B cell (primary cell): ENCODE data around the gene SEC24B. TPM values are rescaled to one million over a fixed set of nuclear protein-coding genes. Genes with fewer than 3 reads are reported as not detected.

Experiments
- ATAC-seq: fragments of 200-7000 bp; cut with Tn5 transposase; one replicate; pipeline ENCODE4 v1.10.0; 2021; ENCODE audit warnings: low read depth, mild to moderate bottlenecking, moderate number of reproducible peaks, moderate library complexity
- CTCF ChIA-PET: fragments of 350-600 bp; sonication (Branson Sonifier 250); formaldehyde crosslinking; loops from one replicate; lab custom pipeline; 2021; ENCODE audit warnings: antibody characterized with exemption, inconsistent platforms; lab: Charles Lee
- POLR2A ChIA-PET: fragments of 350-600 bp; sonication (Branson Sonifier 250); formaldehyde crosslinking; loops from one replicate; lab custom pipeline; 2021; ENCODE audit warnings: antibody characterized with exemption; lab: Charles Lee
- DNase-seq: peaks from one replicate; pipeline ENCODE4 v3.0.0; 2013
- H2AFZ ChIP-seq: 2 replicates; pipeline ENCODE4 v1.6.1; 2012; ENCODE audit warnings: mild to moderate bottlenecking, low read depth, low read length; ENCODE audit not compliant: insufficient read depth, poor library complexity, severe bottlenecking
- H3K27ac ChIP-seq, 2 donors: 1 replicate in 1 of 2; 2 replicates in 1 of 2; pipeline ENCODE4 v1.5.1; 2012 to 2013; ENCODE audit warnings: low read length in 2 of 2, mild to moderate bottlenecking in 2 of 2, moderate library complexity in 1 of 2
- H3K27me3 ChIP-seq, 4 experiments: fragments of 200-600 bp in 1 of 4; sonication (generic) in 1 of 4; replicated peaks in 1 of 4; 1 replicate in 2 of 4; 2 replicates in 2 of 4; pipeline versions ENCODE4 v1.6.1 to v1.7.0; 2013 to 2016; ENCODE audit warnings: low read length in 3 of 4, mild to moderate bottlenecking in 2 of 4, mixed read lengths in 1 of 4, moderate library complexity in 1 of 4; ENCODE audit not compliant: insufficient read depth in 4 of 4, control insufficient read depth in 3 of 4; ENCODE audit errors: control extremely low read depth in 1 of 4
- H3K36me3 ChIP-seq, 2 experiments: replicated peaks in 1 of 2; 1 replicate in 1 of 2; 2 replicates in 1 of 2; pipeline versions ENCODE4 v1.6.1 to v1.7.1; 2013; ENCODE audit warnings: low read length in 1 of 2; ENCODE audit not compliant: insufficient read depth in 2 of 2, control insufficient read depth in 1 of 2; ENCODE audit errors: control extremely low read depth in 1 of 2, extremely low read depth in 1 of 2
- H3K4me1 ChIP-seq, 2 donors: fragments of 200-600 bp in 1 of 2; sonication (generic) in 1 of 2; 1 replicate in 1 of 2; 2 replicates in 1 of 2; pipeline versions ENCODE4 v1.5.1 to v1.6.1; 2013 to 2017; ENCODE audit warnings: low read length in 2 of 2; ENCODE audit not compliant: control insufficient read depth in 2 of 2, insufficient read depth in 2 of 2
- H3K4me2 ChIP-seq: replicated peaks from 2 replicates; pipeline ENCODE3; 2012; ENCODE audit warnings: mild to moderate bottlenecking, low read depth, low read length; ENCODE audit not compliant: poor library complexity, severe bottlenecking
- H3K4me3 ChIP-seq, 5 experiments: fragments of 200-600 bp in 1 of 5; sonication (generic) in 1 of 5; 1 replicate in 3 of 5; 2 replicates in 2 of 5; pipeline versions ENCODE4 v1.5.1 to v1.7.0; 2011 to 2016; ENCODE audit warnings: low read length in 4 of 5, mild to moderate bottlenecking in 4 of 5, low read depth in 2 of 5, control low read depth in 1 of 5, moderate library complexity in 1 of 5; ENCODE audit not compliant: insufficient read depth in 1 of 5; ENCODE audit errors: control extremely low read depth in 1 of 5, extremely low read depth in 1 of 5
- H3K79me2 ChIP-seq: fragments of 200-600 bp; sonication (generic); one replicate; pipeline ENCODE4 v1.6.0; 2016; ENCODE audit warnings: low read length; ENCODE audit not compliant: control insufficient read depth, insufficient read depth
- H3K9ac ChIP-seq: fragments of 200-600 bp; sonication (generic); 2 replicates; pipeline ENCODE4 v1.6.1; 2017; ENCODE audit warnings: mild to moderate bottlenecking, low read length, moderate library complexity
- H3K9me3 ChIP-seq, 3 donors: one replicate each; pipeline versions ENCODE4 v1.6.1 to v1.7.1; 2013; ENCODE audit warnings: low read length in 2 of 3; ENCODE audit not compliant: control insufficient read depth in 2 of 3, insufficient read depth in 1 of 3; ENCODE audit errors: control extremely low read depth in 1 of 3
- H4K20me1 ChIP-seq: 2 replicates; pipeline ENCODE4 v1.6.0; 2012; ENCODE audit warnings: mild to moderate bottlenecking, low read length; ENCODE audit not compliant: insufficient read depth, control insufficient read depth, poor library complexity, severe bottlenecking
- H3K27ac Mint-ChIP-seq: one replicate; pipeline ENCODE4 v1.8.0; 2021; ENCODE audit warnings: mixed read lengths
- H3K27me3 Mint-ChIP-seq: one replicate; pipeline ENCODE4 v1.8.0; 2021; ENCODE audit warnings: mixed read lengths
- H3K4me1 Mint-ChIP-seq: one replicate; pipeline ENCODE4 v1.8.0; 2021; ENCODE audit warnings: mixed read lengths
- H3K4me3 Mint-ChIP-seq: one replicate; pipeline ENCODE4 v1.8.0; 2021; ENCODE audit warnings: mixed read lengths
- H3K9me3 Mint-ChIP-seq: one replicate; pipeline ENCODE4 v1.8.0; 2022; ENCODE audit warnings: mixed read lengths; ENCODE audit not compliant: insufficient read depth
- EZH2 ChIP-seq: IDR thresholded peaks from 2 replicates; pipeline ENCODE4 v1.6.1; 2012; ENCODE audit warnings: borderline replicate concordance, low read depth, mild to moderate bottlenecking, moderate library complexity, low read length; ENCODE audit not compliant: insufficient read depth, poor library complexity, severe bottlenecking
- WGBS: methylation state at CpG from one replicate; pipeline ENCODE4 v1.1.5; 2013; ENCODE audit warnings: missing lambda C conversion rate; ENCODE audit not compliant: insufficient coverage; 5-methylcytosine and 5-hydroxymethylcytosine counted together
- intact Hi-C: fragments of 100-400 bp; cut with micrococcal nuclease; formaldehyde crosslinking; loops from one replicate; pipeline ENCODE4 v1.10.0; 2022
- polyA plus RNA-seq: library from polyadenylated mRNA; depleted of rRNA; stranded (reverse); fragments of >200 nt; gene quantifications from 2 replicates; pipeline ENCODE4 v1.2.3, GENCODE V29; 2012
- total RNA-seq, 2 donors: library from RNA; stranded (reverse); fragments of 120-200 nt in 1 of 2; gene quantifications; 1 replicate in 1 of 2; 2 replicates in 1 of 2; pipeline versions ENCODE4 v1.2.3 to v1.2.4, GENCODE V29; 2013 to 2022
- TF ChIP-seq, protein P1 (sequence below): fragments of 200-600 bp; IDR thresholded peaks from one replicate; pipeline ENCODE4 v1.8.0; 2022; ENCODE audit warnings: antibody characterized with exemption, mild to moderate bottlenecking

SEC24B gene
- total and polyA plus RNA-seq, 2 donors (not counting 1 experiment from before 2014, with no cell fraction given) = 22.6 to 46.4 TPM

DNA sequence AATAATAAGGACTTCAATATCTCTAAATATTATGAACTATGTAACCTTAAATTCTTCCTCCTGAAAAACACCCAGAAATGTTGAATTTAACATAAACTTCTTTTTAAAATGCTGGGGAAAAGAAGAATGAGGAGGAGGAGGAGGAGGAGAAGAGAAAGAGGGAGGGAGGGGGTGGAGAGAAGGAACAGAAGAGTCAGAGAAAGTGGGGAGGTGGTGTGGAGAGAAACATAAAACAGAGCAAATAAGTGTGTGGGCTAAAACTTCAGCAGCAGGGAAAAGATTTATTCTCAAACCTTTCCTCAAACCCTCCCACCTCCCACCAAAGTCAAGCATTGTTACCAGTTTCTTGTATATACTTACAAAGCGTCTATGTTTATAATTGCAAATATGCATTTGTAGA, 34.7 kb upstream of the SEC24B start:
- H3K27ac ChIP-seq = no peak overlapping the region
- no peak overlapping the region for H2AFZ ChIP-seq
- H3K9me3 ChIP-seq = no peaks in the 10 kb centered on the region
- Mint-ChIP-seq H3K4me1 (peaks cover 2% of the 10 kb centered on the region), H3K4me3 (no peak overlapping the region), H3K27ac (no peak overlapping the region), H3K9me3 (no peaks in the 10 kb centered on the region), H3K27me3 (peaks cover 14% of the 10 kb centered on the region)
- no peaks in the 10 kb centered on the region for H3K36me3 ChIP-seq
- no peak for ATAC-seq
- no peak overlapping the region for H3K9ac ChIP-seq
- peaks cover 0 to 9% (median 0%) of the 10 kb centered on the region in 4 experiments for H3K27me3 ChIP-seq
- no CpG with 5 or more reads among the region's 1 CpG for WGBS
- no peak for DNase-seq
- H3K4me2 ChIP-seq = no peak overlapping the region
- H3K79me2 ChIP-seq = no peaks in the 10 kb centered on the region
- CTCF ChIA-PET = interaction anchor here (0.7 kb wide), 1 partner anchor 1707 kb away, joined by 3 read pairs; no protein-coding TSS in a partner anchor
- intact Hi-C loops = no loop called here
- no peak overlapping the region for H3K4me3 ChIP-seq
- no peaks in the 10 kb centered on the region for H3K4me1 ChIP-seq
- H4K20me1 ChIP-seq = no peaks in the 10 kb centered on the region
- POLR2A ChIA-PET = no interaction called here
- TF ChIP-seq, protein P1, sequence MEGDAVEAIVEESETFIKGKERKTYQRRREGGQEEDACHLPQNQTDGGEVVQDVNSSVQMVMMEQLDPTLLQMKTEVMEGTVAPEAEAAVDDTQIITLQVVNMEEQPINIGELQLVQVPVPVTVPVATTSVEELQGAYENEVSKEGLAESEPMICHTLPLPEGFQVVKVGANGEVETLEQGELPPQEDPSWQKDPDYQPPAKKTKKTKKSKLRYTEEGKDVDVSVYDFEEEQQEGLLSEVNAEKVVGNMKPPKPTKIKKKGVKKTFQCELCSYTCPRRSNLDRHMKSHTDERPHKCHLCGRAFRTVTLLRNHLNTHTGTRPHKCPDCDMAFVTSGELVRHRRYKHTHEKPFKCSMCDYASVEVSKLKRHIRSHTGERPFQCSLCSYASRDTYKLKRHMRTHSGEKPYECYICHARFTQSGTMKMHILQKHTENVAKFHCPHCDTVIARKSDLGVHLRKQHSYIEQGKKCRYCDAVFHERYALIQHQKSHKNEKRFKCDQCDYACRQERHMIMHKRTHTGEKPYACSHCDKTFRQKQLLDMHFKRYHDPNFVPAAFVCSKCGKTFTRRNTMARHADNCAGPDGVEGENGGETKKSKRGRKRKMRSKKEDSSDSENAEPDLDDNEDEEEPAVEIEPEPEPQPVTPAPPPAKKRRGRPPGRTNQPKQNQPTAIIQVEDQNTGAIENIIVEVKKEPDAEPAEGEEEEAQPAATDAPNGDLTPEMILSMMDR = no peak
- TF ChIP-seq EZH2 = no peak

DNA sequence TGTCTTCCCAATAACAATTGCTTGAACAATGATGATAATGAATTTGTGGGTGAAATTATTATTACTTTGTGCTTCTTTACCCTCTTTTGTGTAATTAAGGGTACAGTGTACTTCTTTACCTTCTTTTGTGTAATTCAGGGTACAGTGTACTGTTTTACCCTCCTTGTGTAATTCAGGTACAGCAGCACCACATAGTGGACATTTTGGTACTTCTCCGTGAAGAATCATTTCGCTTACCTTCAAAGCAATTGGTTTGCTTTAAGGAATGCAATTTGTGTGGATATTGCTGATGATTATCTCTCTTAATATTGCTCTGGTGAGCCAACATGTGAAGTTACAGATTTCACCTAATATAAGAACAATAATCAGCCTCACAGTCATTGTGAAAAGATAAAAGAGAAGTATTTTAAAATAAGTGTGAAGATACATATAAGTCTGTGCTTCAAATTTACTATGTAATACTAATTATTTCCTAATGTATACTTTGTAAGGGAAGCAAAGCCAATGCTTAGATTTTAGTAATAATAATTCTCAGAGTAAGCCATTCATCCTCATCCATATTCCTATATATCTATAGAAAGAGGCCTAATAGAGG, 27.2 kb upstream of the SEC24B start:
- Histone ChIP-seq H4K20me1 (no peaks in the 10 kb centered on the region), H3K9me3 (no peaks in the 10 kb centered on the region), H3K4me3 (no peak overlapping the region), H3K9ac (no peak overlapping the region), H3K27me3 (no peaks in the 10 kb centered on the region), H3K27ac (no peak overlapping the region), H3K4me1 (no peaks in the 10 kb centered on the region), H2AFZ (no peak overlapping the region), H3K4me2 (no peak overlapping the region), H3K36me3 (no peaks in the 10 kb centered on the region), H3K79me2 (no peaks in the 10 kb centered on the region)
- H3K27me3 Mint-ChIP-seq = peaks cover 7% of the 10 kb centered on the region
- no peaks in the 10 kb centered on the region for H3K9me3 Mint-ChIP-seq
- ChIA-PET CTCF (interaction anchor here (0.6 to 1.7 kb wide), 6 partner anchors 8 to 1387 kb away, joined by 3 to 6 read pairs (median 4); no protein-coding TSS in a partner anchor), POLR2A (no interaction called here)
- H3K4me3 Mint-ChIP-seq = no peak overlapping the region
- no peaks in the 10 kb centered on the region for H3K4me1 Mint-ChIP-seq
- 0% methylated on average over 1 of the region's 2 CpGs for WGBS
- intact Hi-C loops = no loop called here
- no peak overlapping the region for H3K27ac Mint-ChIP-seq
- peak; percentile 39 for DNase-seq
- no peak for TF ChIP-seq EZH2
- TF ChIP-seq, protein P1 = peak; percentile 69
- no peak for ATAC-seq
